ENCODE results near the gene MYT1.
A peak's percentile ranks its signal among the peaks of the same experiment; 100 is the strongest.

MYT1 gene

GRCh38 chr20:64194269-64194668 lies 30.0 kb downstream of the MYT1 start:
- no peak for DNase-seq

DNA sequence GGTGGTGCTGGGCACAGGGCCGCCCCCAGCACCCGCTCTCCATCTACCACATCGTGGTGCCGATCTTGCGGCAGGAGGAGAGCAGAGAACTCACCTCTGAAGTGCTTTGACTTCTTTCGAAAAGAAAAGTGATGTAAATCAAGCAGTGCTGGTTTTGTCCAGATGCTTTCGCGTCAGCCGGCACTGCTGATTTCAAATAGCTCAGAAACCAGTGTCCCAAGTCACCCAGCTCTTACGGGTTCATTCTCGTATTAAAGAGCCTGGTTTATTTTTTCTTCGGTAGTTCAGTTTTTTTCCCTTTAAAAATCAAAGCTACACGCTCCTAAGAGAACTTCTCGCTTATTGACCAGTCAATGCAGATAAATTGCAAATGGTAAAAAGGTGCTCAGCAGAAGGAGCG lies 32.1 kb downstream of the MYT1 start:
- DNase-seq = no peak

DNA sequence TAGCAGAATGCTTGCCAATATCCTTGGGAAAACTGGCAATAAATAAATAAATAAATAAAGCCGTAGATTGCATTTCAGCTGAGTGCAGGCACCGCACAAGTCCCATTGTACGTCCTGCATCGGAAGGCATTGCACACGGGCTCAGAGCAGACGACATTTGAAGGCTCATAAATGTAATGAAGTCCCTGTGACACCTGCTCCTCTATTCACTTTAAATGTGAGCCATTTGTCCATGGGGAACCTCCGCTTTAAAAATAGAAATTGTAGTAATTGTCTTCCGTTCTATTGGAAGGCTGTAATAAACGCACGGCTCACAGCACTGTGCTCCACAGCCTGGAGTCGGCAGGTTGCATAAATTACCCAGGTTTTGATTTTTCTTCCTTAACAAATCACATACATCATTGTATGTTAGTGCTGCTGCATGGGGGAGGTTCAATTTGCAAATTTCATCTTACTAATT lies 32.6 kb downstream of the MYT1 start:
- no peak for DNase-seq

DNA sequence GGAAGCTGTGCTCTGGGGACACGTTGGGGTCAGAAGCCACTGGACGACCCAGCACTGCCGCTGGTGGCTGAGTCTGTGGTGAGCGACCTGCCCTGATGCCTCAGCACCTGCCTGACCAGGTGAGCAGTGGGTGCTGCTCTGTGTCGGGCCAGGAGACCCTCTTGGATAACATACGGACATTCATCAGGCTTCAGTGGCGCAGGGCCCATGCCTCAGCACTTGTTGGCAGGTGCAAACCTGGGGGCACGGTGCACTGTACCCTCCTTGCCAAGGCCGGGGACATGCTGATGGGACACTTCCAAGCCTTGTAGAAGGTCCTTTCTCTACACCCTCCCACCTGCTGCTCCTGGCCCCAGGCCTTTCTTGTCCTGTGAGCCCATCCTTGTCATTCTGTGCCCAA lies 34.1 kb downstream of the MYT1 start:
- no peak for DNase-seq

- DNase-seq = no peak
Measured at GRCh38 chr20:64199395-64199794, 35.1 kb downstream of the MYT1 start.

GRCh38 chr20:64200740-64201139 lies 36.5 kb downstream of the MYT1 start:
- DNase-seq = no peak

DNA sequence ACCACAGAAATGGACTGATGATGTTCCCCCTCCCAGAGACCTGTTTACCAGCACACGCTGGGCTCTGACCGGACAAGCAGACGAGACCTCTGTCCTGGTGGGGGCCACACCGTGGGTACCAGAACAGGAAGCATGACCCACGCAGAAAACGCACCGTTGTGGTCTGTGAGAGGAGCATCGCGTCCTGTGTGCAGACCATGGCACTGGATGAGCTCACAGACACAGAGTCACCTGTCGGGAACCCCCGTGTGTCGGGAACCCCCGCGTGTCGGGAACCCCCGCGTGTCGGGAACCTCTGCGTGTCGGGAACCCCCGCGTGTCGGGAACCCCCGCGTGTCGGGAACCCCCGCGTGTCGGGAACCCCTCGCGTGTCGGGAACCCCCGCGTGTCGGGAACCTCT lies 37.4 kb downstream of the MYT1 start:
- DNase-seq = no peak

- no peak for DNase-seq
Measured at GRCh38 chr20:64203037-64203777, 39.0 kb downstream of the MYT1 start.

DNA sequence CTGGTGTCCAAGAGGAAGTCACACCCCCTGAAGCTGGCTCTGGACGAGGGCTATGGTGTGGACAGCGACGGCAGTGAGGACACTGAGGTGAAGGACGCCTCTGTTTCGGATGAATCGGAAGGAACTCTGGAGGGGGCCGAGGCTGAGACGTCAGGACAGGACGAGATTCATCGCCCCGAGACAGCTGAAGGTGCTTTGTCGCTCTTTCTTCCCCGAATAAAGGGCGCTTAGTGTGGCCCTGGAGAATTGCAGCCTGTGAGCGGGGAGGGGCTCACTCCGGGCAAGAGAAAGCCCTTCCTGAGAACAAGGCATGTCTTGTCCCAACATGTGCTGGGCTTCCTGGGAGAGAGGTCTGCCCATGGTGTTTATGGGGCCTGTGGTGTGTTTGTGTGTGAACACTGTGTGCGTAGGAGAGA lies 41.4 kb downstream of the MYT1 start:
- DNase-seq = no peak

DNA sequence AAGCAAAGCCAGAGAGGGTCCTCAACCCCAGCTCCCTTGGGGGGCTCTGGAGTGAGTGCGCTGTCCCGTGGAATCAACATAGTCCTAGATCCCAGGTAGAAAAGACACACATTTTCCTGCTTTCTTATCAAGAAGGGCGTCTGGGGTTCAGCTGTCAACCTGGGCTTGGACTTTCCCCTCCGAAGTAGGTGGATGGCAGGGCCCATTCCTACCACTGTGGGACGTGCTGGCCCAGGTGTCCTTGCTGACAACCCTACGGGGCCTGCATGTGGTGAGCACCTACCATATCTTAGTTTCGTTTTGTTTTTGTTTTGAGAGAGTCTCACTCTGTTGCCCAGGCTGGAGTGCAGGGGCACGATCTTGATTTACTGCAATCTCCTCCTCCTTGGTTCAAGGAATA lies 42.4 kb downstream of the MYT1 start:
- no peak for DNase-seq

DNA sequence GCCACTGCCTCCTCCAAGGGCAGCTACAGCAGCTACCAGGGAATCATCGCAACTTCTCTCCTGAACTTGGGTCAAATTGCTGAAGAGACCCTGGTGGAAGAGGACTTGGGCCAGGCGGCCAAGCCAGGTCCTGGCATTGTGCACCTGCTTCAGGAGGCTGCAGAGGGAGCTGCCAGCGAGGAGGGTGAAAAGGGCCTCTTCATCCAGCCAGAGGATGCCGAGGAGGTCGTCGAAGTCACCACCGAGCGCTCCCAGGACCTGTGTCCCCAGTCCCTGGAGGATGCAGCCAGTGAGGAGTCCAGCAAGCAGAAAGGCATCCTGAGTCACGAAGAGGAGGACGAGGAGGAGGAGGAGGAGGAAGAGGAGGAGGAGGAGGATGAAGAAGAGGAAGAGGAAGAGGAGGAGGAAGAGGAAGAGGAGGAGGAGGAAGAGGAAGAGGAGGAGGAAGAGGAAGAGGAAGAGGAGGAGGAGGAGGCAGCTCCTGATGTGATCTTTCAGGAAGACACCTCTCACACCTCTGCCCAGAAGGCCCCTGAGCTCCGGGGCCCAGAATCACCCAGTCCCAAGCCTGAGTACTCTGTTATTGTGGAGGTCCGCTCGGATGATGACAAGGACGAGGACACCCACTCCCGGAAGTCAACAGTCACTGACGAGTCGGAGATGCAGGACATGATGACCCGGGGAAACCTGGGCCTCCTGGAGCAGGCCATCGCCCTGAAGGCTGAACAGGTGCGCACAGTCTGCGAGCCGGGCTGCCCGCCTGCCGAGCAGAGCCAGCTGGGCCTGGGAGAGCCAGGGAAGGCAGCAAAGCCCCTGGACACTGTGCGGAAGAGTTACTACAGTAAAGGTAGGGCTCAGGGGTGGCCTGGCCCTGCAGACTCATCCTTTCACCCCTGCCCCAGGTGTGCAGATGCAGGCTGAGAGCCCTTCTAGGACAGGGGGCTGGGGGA lies 43.7 kb downstream of the MYT1 start:
- DNase-seq = no peak

DNA sequence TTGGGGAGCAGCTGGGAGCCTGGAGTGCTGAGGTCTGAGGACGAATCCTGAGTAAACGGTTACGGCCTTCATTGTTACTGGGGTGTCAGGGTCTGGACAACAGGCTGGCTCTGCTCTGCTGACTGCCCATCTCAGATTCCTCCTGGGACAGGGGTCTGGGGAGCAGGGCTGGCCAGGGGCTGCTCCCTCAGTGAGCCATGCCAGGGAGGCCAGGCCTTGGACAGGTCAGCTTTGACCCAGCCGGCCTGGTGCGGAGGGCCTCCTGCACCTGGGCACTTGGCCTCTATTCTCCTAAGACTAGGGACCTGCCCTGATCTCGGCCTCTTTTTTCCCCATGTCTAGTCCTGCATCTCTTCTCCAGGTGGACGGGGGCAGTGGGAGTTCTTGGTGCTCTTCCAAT lies 44.9 kb downstream of the MYT1 start:
- DNase-seq = no peak

DNA sequence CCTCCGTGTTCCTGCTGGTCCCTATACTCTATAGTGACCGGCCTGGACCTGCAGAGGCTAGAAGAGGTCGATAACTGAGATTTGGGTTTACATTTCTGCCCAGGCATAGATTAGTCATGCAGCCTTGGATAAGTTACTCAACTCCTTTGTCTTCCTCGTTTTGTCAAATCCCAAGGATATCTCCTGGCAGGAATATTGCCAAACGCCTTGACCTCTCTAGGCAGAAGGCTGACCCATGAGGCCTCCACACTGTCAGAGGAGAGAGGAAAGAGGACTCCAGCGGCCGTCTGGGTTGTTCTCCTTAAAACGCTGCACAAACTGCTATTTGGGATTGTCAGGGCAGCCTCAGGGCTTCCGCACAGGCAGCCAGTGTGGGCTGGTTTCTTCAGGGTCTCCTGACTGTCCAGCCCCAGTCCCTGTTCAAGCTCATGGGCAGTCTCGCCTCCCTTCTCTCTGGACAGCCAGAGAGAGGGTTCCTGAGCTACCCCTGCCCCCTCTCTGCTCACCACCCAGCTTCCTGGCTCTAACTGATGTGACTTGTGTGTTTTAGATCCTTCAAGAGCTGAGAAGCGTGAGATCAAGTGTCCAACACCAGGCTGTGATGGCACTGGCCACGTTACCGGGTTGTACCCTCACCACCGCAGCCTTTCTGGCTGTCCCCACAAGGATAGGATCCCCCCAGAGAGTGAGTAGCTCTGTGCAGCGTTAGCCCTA lies 46.6 kb downstream of the MYT1 start:
- DNase-seq = no peak

- DNase-seq = no peak
Measured at GRCh38 chr20:64211874-64212658, 47.8 kb downstream of the MYT1 start.

- peak; percentile 72 for DNase-seq
Measured at GRCh38 chr20:64212755-64213154, 48.5 kb downstream of the MYT1 start.

DNA sequence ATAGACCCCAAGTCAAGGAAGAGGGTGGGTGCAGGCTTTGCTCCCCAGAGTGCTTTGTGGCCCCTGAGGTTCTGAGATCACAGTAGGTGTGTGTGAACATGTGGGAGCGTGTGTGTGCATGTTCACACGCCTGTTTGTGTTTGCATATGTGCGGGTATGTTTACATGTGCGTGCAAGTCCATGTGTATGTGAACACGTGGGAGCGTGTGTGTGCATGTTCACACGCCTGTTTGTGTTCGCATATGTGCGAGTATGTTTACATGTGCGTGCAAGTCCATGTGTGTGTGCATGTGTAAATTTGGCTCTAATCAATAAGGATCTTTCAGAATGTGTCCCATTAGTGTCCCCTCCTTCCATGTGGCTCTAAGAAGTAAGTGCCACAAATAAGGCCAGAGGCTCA lies 49.9 kb downstream of the MYT1 start:
- no peak for DNase-seq

DNA sequence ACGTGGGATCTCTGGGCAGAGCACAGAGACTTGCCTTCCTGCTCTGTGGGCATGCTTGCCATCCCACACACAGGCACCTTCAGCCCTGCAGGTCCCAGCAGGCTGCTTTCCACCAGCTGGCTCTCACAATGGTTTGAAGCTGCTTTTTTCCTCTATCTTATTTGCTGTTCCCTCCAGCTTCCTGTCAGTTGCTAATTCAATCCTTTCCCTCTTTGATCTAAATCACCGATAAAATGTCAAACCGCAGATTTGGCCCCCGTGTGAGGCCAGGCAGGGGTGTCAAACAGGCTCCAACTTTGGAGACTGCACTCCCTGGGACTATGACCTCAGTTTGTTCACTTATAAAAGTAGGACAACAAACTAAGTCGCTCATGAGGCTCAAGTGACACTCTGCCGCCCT lies 50.7 kb downstream of the MYT1 start:
- no peak for DNase-seq

DNA sequence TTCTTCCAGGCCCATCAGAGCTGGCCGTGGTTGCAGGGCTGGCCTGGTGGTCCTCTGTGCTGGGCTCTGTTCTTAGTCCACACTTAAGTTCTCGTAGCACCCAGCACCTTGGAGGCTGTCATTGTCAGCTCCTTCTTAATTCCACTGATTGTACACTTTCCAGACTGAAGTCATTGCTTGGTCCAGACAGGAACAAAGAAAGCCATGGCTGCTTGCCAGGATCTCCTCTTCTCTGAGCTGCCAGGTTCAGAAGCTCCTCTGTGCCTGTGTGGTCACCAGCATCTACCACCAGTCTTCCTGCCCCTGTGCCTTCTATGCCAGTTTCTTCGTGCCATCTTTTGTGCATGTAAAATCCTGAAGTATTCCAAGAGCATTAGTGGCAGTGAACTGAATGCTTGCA lies 51.8 kb downstream of the MYT1 start:
- no peak for DNase-seq

GRCh38 chr20:64216910-64217309 lies 52.7 kb downstream of the MYT1 start:
- DNase-seq = no peak

DNA sequence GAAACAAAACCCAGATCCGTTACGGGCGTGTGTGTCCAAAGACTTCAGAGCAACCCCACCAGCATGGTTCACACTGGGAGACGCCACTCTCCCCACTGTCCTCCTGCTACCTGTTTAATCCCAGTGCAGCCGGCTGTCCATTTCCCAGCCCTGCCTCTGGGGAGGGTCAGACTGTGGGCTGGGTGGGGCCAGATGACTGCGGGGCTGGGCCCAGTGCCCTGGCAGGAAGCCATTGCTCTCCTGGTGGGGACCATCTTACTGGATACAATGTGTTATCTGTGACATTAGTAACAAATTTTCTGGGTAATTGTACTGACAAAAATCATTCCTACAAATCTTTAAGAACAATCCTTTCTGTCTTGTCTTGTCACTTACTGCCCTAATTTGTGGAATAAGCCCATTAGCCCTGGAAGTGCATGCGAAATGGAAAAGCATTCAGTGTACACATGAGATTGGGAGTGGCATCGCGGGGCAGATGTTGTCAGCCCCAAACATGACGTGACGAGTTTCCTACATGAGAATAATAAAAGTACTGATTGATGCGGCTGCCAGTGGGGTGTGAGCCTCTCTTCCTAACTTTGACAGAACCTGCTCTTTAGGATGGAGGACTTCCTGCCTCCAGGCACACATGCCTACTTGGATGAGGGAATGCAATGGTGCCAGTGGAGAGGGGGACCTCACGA lies 53.4 kb downstream of the MYT1 start:
- DNase-seq = no peak

DNA sequence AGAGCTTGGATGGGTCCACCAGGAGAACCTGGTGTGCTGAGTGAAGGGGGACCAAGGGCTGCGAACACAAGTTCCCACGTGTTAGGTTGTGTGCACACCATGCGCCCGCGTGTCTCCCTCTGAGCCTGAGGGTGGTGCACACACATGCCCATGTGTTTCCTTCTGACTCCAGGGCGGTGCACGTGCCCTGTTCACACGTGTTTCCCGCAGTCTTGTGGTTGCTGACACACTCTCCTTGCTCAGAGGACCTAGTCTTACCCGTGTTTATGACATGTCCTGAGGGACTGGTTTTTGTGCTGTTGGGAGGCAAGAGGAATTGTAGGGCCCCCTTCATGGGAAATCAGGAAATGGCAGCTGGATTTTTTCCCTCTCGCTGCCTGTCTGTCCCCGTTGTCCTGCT lies 55.0 kb downstream of the MYT1 start:
- DNase-seq = no peak

- no peak for DNase-seq
Measured at GRCh38 chr20:64219730-64220129, 55.5 kb downstream of the MYT1 start.
